NCI-H524 treated with DMSO at 0.1 percent for 48 hours (cell line): ENCODE results near the gene PPARG.
"Not testable (repeated sequence)": the region's sequence is repeated elsewhere in the genome, so short reads cannot be mapped to it uniquely, and the experiment has no call there.

Source experiments
- DNase-seq: peaks from one replicate; lab custom pipeline; 2025; lab: John Stamatoyannopoulos, UW

The PPARG gene

GRCh38 chr3:12462159-12462947, 173.5 kb downstream of the PPARG start:
- no peak for DNase-seq

GRCh38 chr3:12463686-12464085, 174.8 kb downstream of the PPARG start:
- no peak for DNase-seq

- no peak for DNase-seq
Observed at GRCh38 chr3:12464181-12464580, 175.3 kb downstream of the PPARG start.

- DNase-seq, result no peak
Observed at GRCh38 chr3:12465151-12465835, 176.4 kb downstream of the PPARG start.

- DNase-seq, result no peak
Observed at GRCh38 chr3:12465836-12466225, 177.0 kb downstream of the PPARG start.

GRCh38 chr3:12467746-12468145, 178.9 kb downstream of the PPARG start:
- DNase-seq, result no peak

- DNase-seq, result no peak
Observed at GRCh38 chr3:12468276-12468675, 179.4 kb downstream of the PPARG start.

GRCh38 chr3:12468757-12469156, 179.9 kb downstream of the PPARG start:
- DNase-seq, result no peak

GRCh38 chr3:12469222-12469621, 180.4 kb downstream of the PPARG start:
- DNase-seq, result not testable (repeated sequence)

GRCh38 chr3:12470111-12470510, 181.2 kb downstream of the PPARG start:
- no peak for DNase-seq

- DNase-seq, result no peak
Observed at GRCh38 chr3:12470680-12471079, 181.8 kb downstream of the PPARG start.

GRCh38 chr3:12471241-12471640, 182.4 kb downstream of the PPARG start:
- no peak for DNase-seq

GRCh38 chr3:12472000-12472610, 183.2 kb downstream of the PPARG start:
- DNase-seq, result no peak

- no peak for DNase-seq
Observed at GRCh38 chr3:12472796-12473195, 183.9 kb downstream of the PPARG start.

- DNase-seq, result no peak
Observed at GRCh38 chr3:12473511-12473910, 184.6 kb downstream of the PPARG start.

- DNase-seq, result no peak
Observed at GRCh38 chr3:12476238-12476897, 187.5 kb downstream of the PPARG start.

- DNase-seq, result no peak
Observed at GRCh38 chr3:12477256-12477655, 188.4 kb downstream of the PPARG start.

- DNase-seq, result no peak
Observed at GRCh38 chr3:12478326-12478725, 189.5 kb downstream of the PPARG start.

GRCh38 chr3:12479198-12479597, 190.3 kb downstream of the PPARG start:
- not testable (repeated sequence) for DNase-seq

- no peak for DNase-seq
Observed at GRCh38 chr3:12479919-12480427, 191.1 kb downstream of the PPARG start.

- no peak for DNase-seq
Observed at GRCh38 chr3:12483410-12483809, 194.5 kb downstream of the PPARG start.

GRCh38 chr3:12483872-12484197, 195.0 kb downstream of the PPARG start:
- DNase-seq, result no peak
